ENCODE measurements around the gene ESRRG.
"Not testable (repeated sequence)": the region's sequence is repeated elsewhere in the genome, so short reads cannot be mapped to it uniquely, and the experiment has no call there.

ESRRG gene

GRCh38 chr1:216710598-216711333, 12.5 kb downstream of the ESRRG start:
- in situ Hi-C loops (cut with HindIII; ENCODE audit: low pct_ligation_motif_present, low pct_unique_long_range_greater_than_20kb, low sequenced_read_pairs) = no loop called here
- no peak for DNase-seq

- in situ Hi-C loops (cut with HindIII; ENCODE audit: low pct_ligation_motif_present, low pct_unique_long_range_greater_than_20kb, low sequenced_read_pairs) = no loop called here
- DNase-seq = no peak
These were observed 13.2 kb downstream of the ESRRG start for GRCh38 chr1:216710055-216710454.

- no peak for DNase-seq
- in situ Hi-C loops (cut with HindIII; ENCODE audit: low pct_ligation_motif_present, low pct_unique_long_range_greater_than_20kb, low sequenced_read_pairs) = no loop called here
These were observed 17.6 kb downstream of the ESRRG start for GRCh38 chr1:216705676-216706075.

GRCh38 chr1:216704065-216704464, 19.2 kb downstream of the ESRRG start:
- DNase-seq; in situ Hi-C loops (cut with HindIII; ENCODE audit: low pct_ligation_motif_present, low pct_unique_long_range_greater_than_20kb, low sequenced_read_pairs): not testable (repeated sequence)

- in situ Hi-C loops (cut with HindIII; ENCODE audit: low pct_ligation_motif_present, low pct_unique_long_range_greater_than_20kb, low sequenced_read_pairs) = no loop called here
- no peak for DNase-seq
These were observed 21.1 kb downstream of the ESRRG start for GRCh38 chr1:216702170-216702569.

- in situ Hi-C loops (cut with HindIII; ENCODE audit: low pct_ligation_motif_present, low pct_unique_long_range_greater_than_20kb, low sequenced_read_pairs) = no loop called here
- DNase-seq = no peak
These were observed 22.4 kb downstream of the ESRRG start for GRCh38 chr1:216700779-216701178.

- in situ Hi-C loops (cut with HindIII; ENCODE audit: low pct_ligation_motif_present, low pct_unique_long_range_greater_than_20kb, low sequenced_read_pairs) = no loop called here
- no peak for DNase-seq
These were observed 31.5 kb downstream of the ESRRG start for GRCh38 chr1:216691710-216692109.

GRCh38 chr1:216690603-216691002, 32.6 kb downstream of the ESRRG start:
- no peak for DNase-seq
- in situ Hi-C loops (cut with HindIII; ENCODE audit: low pct_ligation_motif_present, low pct_unique_long_range_greater_than_20kb, low sequenced_read_pairs) = no loop called here

GRCh38 chr1:216688127-216688657, 35.0 kb downstream of the ESRRG start:
- in situ Hi-C loops (cut with HindIII; ENCODE audit: low pct_ligation_motif_present, low pct_unique_long_range_greater_than_20kb, low sequenced_read_pairs) = no loop called here
- DNase-seq = no peak

- no peak for DNase-seq
- in situ Hi-C loops (cut with HindIII; ENCODE audit: low pct_ligation_motif_present, low pct_unique_long_range_greater_than_20kb, low sequenced_read_pairs) = no loop called here
These were observed 36.1 kb downstream of the ESRRG start for GRCh38 chr1:216686860-216687766.

- in situ Hi-C loops (cut with HindIII; ENCODE audit: low pct_ligation_motif_present, low pct_unique_long_range_greater_than_20kb, low sequenced_read_pairs) = no loop called here
- no peak for DNase-seq
These were observed 40.5 kb downstream of the ESRRG start for GRCh38 chr1:216682752-216683151.

- in situ Hi-C loops (cut with HindIII; ENCODE audit: low pct_ligation_motif_present, low pct_unique_long_range_greater_than_20kb, low sequenced_read_pairs) = no loop called here
- DNase-seq = no peak
These were observed 44.1 kb downstream of the ESRRG start for GRCh38 chr1:216679108-216679507.

- in situ Hi-C loops (cut with HindIII; ENCODE audit: low pct_ligation_motif_present, low pct_unique_long_range_greater_than_20kb, low sequenced_read_pairs) = no loop called here
- peak; percentile 53 for DNase-seq
These were observed 52.9 kb downstream of the ESRRG start for GRCh38 chr1:216670118-216670883.

- in situ Hi-C loops (cut with HindIII; ENCODE audit: low pct_ligation_motif_present, low pct_unique_long_range_greater_than_20kb, low sequenced_read_pairs) = no loop called here
- no peak for DNase-seq
These were observed 56.8 kb downstream of the ESRRG start for GRCh38 chr1:216666441-216666840.

- DNase-seq = no peak
- in situ Hi-C loops (cut with HindIII; ENCODE audit: low pct_ligation_motif_present, low pct_unique_long_range_greater_than_20kb, low sequenced_read_pairs) = no loop called here
These were observed 57.4 kb downstream of the ESRRG start for GRCh38 chr1:216665856-216666255.

GRCh38 chr1:216665406-216665805, 57.8 kb downstream of the ESRRG start:
- no peak for DNase-seq
- in situ Hi-C loops (cut with HindIII; ENCODE audit: low pct_ligation_motif_present, low pct_unique_long_range_greater_than_20kb, low sequenced_read_pairs) = no loop called here

GRCh38 chr1:216662681-216663080, 60.5 kb downstream of the ESRRG start:
- in situ Hi-C loops (cut with HindIII; ENCODE audit: low pct_ligation_motif_present, low pct_unique_long_range_greater_than_20kb, low sequenced_read_pairs) = no loop called here
- DNase-seq = no peak

- in situ Hi-C loops (cut with HindIII; ENCODE audit: low pct_ligation_motif_present, low pct_unique_long_range_greater_than_20kb, low sequenced_read_pairs) = no loop called here
- DNase-seq = no peak
These were observed 62.7 kb downstream of the ESRRG start for GRCh38 chr1:216660561-216660960.

GRCh38 chr1:216653001-216653400, 70.2 kb downstream of the ESRRG start:
- no peak for DNase-seq
- in situ Hi-C loops (cut with HindIII; ENCODE audit: low pct_ligation_motif_present, low pct_unique_long_range_greater_than_20kb, low sequenced_read_pairs) = no loop called here

All from ACHN (cell line).